ENCODE measurements around the gene SMIM17. TPM values are rescaled to one million over a fixed set of nuclear protein-coding genes. Genes with fewer than 3 reads are reported as not detected.

Gene SMIM17
- total and polyA plus RNA-seq, 2 of the 13 experiments (the other 11 are each of a cell fraction or from before 2014, with no cell fraction given) = 0.21 to 0.53 TPM

DNA sequence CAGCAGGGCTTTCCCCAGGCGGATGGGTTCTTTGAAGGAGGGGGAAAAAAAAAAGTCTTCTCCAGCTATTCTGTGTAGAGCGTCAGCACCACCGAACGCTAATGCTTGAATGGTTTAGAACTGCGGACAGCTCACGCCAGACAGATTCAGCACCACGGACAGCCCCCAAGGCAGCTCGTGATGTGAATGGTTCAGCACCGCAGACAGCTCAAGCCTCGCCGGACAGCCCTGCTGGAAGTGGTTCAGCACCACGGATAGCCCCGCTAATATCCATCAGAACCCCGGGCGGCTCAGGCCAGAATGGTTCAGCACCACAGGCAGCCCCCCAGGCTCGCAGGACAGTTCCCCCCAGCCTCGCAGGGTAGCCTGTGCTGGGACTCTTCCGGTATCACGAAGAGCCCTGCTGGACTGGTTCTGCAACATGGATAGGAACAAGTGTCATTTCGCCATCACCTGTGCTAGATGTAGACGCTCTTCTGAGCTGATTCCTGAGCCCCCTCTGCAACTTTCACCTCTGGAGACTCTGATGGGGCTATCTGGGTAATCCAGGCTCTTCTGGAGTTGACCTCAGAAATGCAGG, 4.9 kb upstream of the SMIM17 start (continued):
- TF ChIP-seq SRSF1 (optimal IDR thresholded peaks at IDR 0.05; ENCODE audit: low read depth, low read length) (peak; percentile 59), GPN1 (CRISPR knock-in tag; IDR thresholded peaks at IDR 0.05; ENCODE audit: borderline replicate concordance) (peak; percentile 99), CSRNP2 (CRISPR knock-in tag; conservative IDR thresholded peaks at IDR 0.05; ENCODE audit: low read depth) (peak; percentile 98), HOXA7 (CRISPR knock-in tag; IDR thresholded peaks at IDR 0.05) (peak; percentile 99), GLI4 (CRISPR knock-in tag; IDR thresholded peaks at IDR 0.05; ENCODE audit: borderline replicate concordance) (peak; percentile 100), PHB2 (IDR thresholded peaks at IDR 0.05; ENCODE audit: partially characterized antibody) (no peak), ZFP62 (CRISPR knock-in tag; IDR thresholded peaks at IDR 0.05) (no peak), ZNF296 (CRISPR knock-in tag; conservative IDR thresholded peaks at IDR 0.05) (peak; percentile 99), ZNF577 (CRISPR knock-in tag; IDR thresholded peaks at IDR 0.05; ENCODE audit: borderline replicate concordance, low read depth) (peak; percentile 98; the same call in 1 of the 2 replicates), KAT2B (IDR thresholded peaks at IDR 0.05; ENCODE audit: borderline replicate concordance, low read depth, low read length) (no peak), KLF16 (CRISPR knock-in tag; IDR thresholded peaks at IDR 0.05) (peak; percentile 97 to 100), ZNF766 (CRISPR knock-in tag; IDR thresholded peaks at IDR 0.05; ENCODE audit: borderline replicate concordance) (peak; percentile 100), ZNF530 (CRISPR knock-in tag; IDR thresholded peaks at IDR 0.05; ENCODE audit: low read depth) (peak; percentile 99), ZSCAN29 (CRISPR knock-in tag; conservative IDR thresholded peaks at IDR 0.05) (peak; percentile 93), SUZ12 (IDR thresholded peaks at IDR 0.05; ENCODE audit: low read depth, low read length) (no peak), ZNF749 (CRISPR knock-in tag; IDR thresholded peaks at IDR 0.05; ENCODE audit: borderline replicate concordance) (peak; percentile 100), MXD1 (CRISPR knock-in tag; IDR thresholded peaks at IDR 0.05) (peak; percentile 100), ZNF343 (CRISPR knock-in tag; IDR thresholded peaks at IDR 0.05) (peak; percentile 98), SATB2 (CRISPR knock-in tag; IDR thresholded peaks at IDR 0.05) (peak; percentile 100), ELF4 (CRISPR knock-in tag; IDR thresholded peaks at IDR 0.05; ENCODE audit: borderline replicate concordance) (peak; percentile 98), ZBTB38 (CRISPR knock-in tag; IDR thresholded peaks at IDR 0.05) (peak; percentile 98), PHF20 (CRISPR knock-in tag; IDR thresholded peaks at IDR 0.05) (peak; percentile 83), ZSCAN31 (CRISPR knock-in tag; IDR thresholded peaks at IDR 0.05; ENCODE audit: low read depth) (peak; percentile 100), NFYC (CRISPR knock-in tag; IDR thresholded peaks at IDR 0.05) (peak; percentile 61)
- TF ChIP-seq, protein P1, sequence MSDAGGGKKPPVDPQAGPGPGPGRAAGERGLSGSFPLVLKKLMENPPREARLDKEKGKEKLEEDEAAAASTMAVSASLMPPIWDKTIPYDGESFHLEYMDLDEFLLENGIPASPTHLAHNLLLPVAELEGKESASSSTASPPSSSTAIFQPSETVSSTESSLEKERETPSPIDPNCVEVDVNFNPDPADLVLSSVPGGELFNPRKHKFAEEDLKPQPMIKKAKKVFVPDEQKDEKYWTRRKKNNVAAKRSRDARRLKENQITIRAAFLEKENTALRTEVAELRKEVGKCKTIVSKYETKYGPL (CRISPR knock-in tag; IDR thresholded peaks at IDR 0.05) = peak; percentile 100
- TF ChIP-seq, protein P2, sequence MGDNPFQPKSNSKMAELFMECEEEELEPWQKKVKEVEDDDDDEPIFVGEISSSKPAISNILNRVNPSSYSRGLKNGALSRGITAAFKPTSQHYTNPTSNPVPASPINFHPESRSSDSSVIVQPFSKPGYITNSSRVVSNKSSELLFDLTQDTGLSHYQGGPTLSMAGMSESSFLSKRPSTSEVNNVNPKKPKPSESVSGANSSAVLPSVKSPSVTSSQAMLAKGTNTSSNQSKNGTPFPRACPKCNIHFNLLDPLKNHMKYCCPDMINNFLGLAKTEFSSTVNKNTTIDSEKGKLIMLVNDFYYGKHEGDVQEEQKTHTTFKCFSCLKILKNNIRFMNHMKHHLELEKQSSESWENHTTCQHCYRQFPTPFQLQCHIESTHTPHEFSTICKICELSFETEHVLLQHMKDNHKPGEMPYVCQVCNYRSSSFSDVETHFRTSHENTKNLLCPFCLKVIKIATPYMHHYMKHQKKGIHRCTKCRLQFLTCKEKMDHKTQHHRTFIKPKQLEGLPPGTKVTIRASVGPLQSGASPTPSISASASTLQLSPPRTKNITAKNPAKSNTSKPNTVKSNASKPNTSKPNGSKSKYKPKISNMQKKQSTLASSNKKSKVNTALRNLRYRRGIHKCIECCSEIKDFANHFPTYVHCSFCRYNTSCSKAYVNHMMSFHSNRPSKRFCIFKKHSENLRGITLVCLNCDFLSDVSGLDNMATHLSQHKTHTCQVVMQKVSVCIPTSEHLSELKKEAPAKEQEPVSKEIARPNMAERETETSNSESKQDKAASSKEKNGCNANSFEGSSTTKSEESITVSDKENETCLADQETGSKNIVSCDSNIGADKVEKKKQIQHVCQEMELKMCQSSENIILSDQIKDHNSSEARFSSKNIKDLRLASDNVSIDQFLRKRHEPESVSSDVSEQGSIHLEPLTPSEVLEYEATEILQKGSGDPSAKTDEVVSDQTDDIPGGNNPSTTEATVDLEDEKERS (CRISPR knock-in tag; IDR thresholded peaks at IDR 0.05) = peak; percentile 99

Data from HepG2 (cell line).